NOMO-1 (cell line): ENCODE data around the gene XDH.

ENCODE experiments used
- DNase-seq, 2 experiments: peaks; one replicate each; lab custom pipeline; 2025; ENCODE audit not compliant: unreplicated experiment in 2 of 2; lab: John Stamatoyannopoulos, UW

The XDH gene

DNA sequence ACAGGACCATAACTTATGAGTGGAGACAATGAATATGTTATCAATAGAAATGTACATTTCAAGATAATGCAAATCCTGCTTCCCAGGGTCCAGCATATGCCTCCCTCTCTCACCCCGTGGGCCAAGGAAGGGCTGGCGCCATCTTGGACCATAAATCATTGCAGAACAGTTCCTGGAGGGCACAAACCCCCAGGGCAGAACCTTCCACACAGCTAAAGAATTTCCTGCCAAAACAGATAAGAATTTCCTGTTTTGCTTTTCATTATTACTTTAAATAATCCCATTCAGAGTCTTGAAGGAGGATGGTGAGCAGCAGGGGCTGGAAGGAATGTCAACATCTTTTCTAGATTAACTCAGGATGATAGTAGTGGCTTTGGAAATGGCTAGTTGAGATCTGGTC is 126.9 kb downstream of the XDH start:
- DNase-seq: no peak

DNA sequence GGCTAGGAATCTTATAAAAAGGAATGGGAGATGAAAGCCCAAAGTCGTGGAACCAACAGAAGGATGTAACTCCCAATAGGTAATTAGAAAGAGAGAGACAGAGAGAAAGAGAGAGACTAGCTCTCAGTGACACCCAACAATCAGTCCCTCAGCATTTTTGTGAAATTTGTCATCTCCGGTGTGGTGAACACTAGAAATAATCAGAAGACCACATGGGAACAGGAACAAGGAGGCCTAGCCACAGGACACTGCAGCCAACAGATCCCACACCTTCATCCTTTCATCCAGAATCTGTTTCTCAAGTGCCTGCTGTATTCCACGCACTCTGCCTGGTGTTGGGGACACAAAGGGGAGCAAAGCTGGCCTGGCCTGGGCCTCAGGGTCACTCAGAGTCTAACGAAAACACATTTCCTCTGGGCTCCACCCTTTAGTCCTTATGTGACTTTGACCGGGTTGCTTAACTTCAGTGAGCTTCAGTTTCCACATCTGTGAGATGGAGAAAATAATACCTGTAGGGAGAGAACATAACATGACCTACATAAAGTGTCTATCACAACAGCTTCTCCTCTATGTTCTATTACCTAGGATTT is 127.5 kb downstream of the XDH start:
- no peak for DNase-seq

DNA sequence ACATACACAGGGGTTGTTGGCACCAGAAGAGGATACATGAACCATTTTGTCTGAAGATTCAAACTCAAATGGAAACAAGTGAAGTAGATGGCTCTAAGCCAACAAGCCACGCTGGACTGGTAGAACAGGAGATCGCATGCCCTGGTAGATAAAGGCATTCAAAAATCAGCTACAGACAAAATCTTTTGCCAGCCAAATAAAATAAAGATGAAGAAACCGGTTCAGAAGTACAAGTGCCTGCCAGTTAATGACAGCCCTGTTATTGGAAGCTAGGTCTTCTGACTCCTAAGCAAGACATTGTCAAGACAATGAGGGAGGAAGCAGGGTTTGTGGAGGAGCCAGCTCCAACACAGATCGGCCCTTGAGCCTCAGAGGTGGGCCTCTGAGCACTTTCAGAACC is 128.3 kb downstream of the XDH start:
- DNase-seq: no peak
